Muscle of leg (tissue), 11 donors: Measurements from ENCODE around the gene SLC25A13. TPM values are rescaled to one million over a fixed set of nuclear protein-coding genes. Genes with fewer than 3 reads are reported as not detected.

Experiments used
- DNase-seq: peaks from one replicate; pipeline ENCODE4 v3.0.0; 2013
- H3K27ac ChIP-seq: one replicate; pipeline ENCODE4 v1.5.1; 2013; ENCODE audit warnings: mild to moderate bottlenecking, low read length, control low read depth
- H3K27me3 ChIP-seq: one replicate; pipeline ENCODE4 v1.6.1; 2013; ENCODE audit warnings: low read length; ENCODE audit not compliant: control insufficient read depth, insufficient read depth
- H3K36me3 ChIP-seq: one replicate; pipeline ENCODE4 v1.6.1; 2013; ENCODE audit warnings: low read length; ENCODE audit not compliant: control insufficient read depth, insufficient read depth
- H3K4me1 ChIP-seq: one replicate; pipeline ENCODE4 v1.6.1; 2013; ENCODE audit warnings: low read length; ENCODE audit not compliant: control insufficient read depth, insufficient read depth
- H3K4me3 ChIP-seq: one replicate; pipeline ENCODE4 v1.5.1; 2013; ENCODE audit warnings: low read length, control low read depth
- H3K9me3 ChIP-seq: replicated peaks from 2 replicates; pipeline ENCODE4 v1.6.1; 2013; ENCODE audit warnings: low read depth, low read length; ENCODE audit not compliant: control insufficient read depth
- WGBS: methylation state at CpG from one replicate; pipeline ENCODE4 v1.1.5; 2013; ENCODE audit warnings: missing lambda C conversion rate; ENCODE audit not compliant: insufficient coverage; 5-methylcytosine and 5-hydroxymethylcytosine counted together
- polyA plus RNA-seq, 8 donors: library from polyadenylated mRNA; unstranded; fragments of 120-200 nt; gene quantifications; one replicate each; pipeline versions ENCODE4 v1.2.1 to v1.2.3, GENCODE V29; 2013; ENCODE audit warnings: inconsistent platforms in 1 of 8, low replicate concordance in 1 of 8; ENCODE audit not compliant: insufficient read length in 8 of 8, insufficient read depth in 1 of 8
- total RNA-seq: library from RNA; stranded (reverse); fragments of 120-200 nt; gene quantifications from one replicate; pipeline ENCODE4 v1.2.4, GENCODE V29; 2013

SLC25A13 gene
- total and polyA plus RNA-seq, 9 donors, result 9.4 to 13.8 (median 12.2) TPM

- H3K4me3 ChIP-seq, result no peak overlapping the region
- H3K27me3 ChIP-seq, result no peaks in the 10 kb centered on the region
- H3K36me3 ChIP-seq, result no peaks in the 10 kb centered on the region
- WGBS, result no CpG with 5 or more reads among the region's 2 CpGs
- no peaks in the 10 kb centered on the region for H3K9me3 ChIP-seq
- H3K27ac ChIP-seq, result no peak overlapping the region
- no peak for DNase-seq
- H3K4me1 ChIP-seq, result peaks cover 3% of the 10 kb centered on the region
Measured at GRCh38 chr7:96248405-96248804, 73.5 kb downstream of the SLC25A13 start.

GRCh38 chr7:96246919-96247318 lies 75.0 kb downstream of the SLC25A13 start:
- peaks cover 3% of the 10 kb centered on the region for H3K4me1 ChIP-seq
- WGBS, result no CpG with 5 or more reads among the region's 3 CpGs
- no peaks in the 10 kb centered on the region for H3K36me3 ChIP-seq
- H3K27me3 ChIP-seq, result no peaks in the 10 kb centered on the region
- DNase-seq, result no peak
- H3K27ac ChIP-seq, result no peak overlapping the region
- no peak overlapping the region for H3K4me3 ChIP-seq
- H3K9me3 ChIP-seq, result no peaks in the 10 kb centered on the region

- Histone ChIP-seq H3K27ac (no peak overlapping the region), H3K36me3 (no peaks in the 10 kb centered on the region), H3K4me1 (peaks cover 3% of the 10 kb centered on the region), H3K27me3 (no peaks in the 10 kb centered on the region), H3K4me3 (no peak overlapping the region), H3K9me3 (no peaks in the 10 kb centered on the region)
- WGBS, result no CpG with 5 or more reads among the region's 2 CpGs
- DNase-seq, result peak; percentile 12
Measured at GRCh38 chr7:96244992-96245292, 77.0 kb downstream of the SLC25A13 start.

- no peak for DNase-seq
- Histone ChIP-seq H3K4me1 (peaks cover 3% of the 10 kb centered on the region), H3K4me3 (no peak overlapping the region), H3K36me3 (no peaks in the 10 kb centered on the region), H3K27ac (no peak overlapping the region), H3K27me3 (no peaks in the 10 kb centered on the region), H3K9me3 (no peaks in the 10 kb centered on the region)
- WGBS, result 88% methylated on average over 1 of the region's 6 CpGs
Measured at GRCh38 chr7:96244244-96244991, 77.5 kb downstream of the SLC25A13 start.

GRCh38 chr7:96243241-96243640 lies 78.7 kb downstream of the SLC25A13 start:
- Histone ChIP-seq H3K9me3 (no peaks in the 10 kb centered on the region), H3K4me3 (no peak overlapping the region), H3K27ac (no peak overlapping the region), H3K4me1 (peaks cover 5% of the 10 kb centered on the region), H3K36me3 (no peaks in the 10 kb centered on the region), H3K27me3 (no peaks in the 10 kb centered on the region)
- WGBS, result no CpG with 5 or more reads among the region's 2 CpGs
- no peak for DNase-seq

- no peaks in the 10 kb centered on the region for H3K9me3 ChIP-seq
- H3K4me3 ChIP-seq, result no peak overlapping the region
- peaks cover 8% of the 10 kb centered on the region for H3K4me1 ChIP-seq
- H3K27ac ChIP-seq, result no peak overlapping the region
- 90% methylated on average over 2 of the region's 3 CpGs for WGBS
- no peaks in the 10 kb centered on the region for H3K36me3 ChIP-seq
- H3K27me3 ChIP-seq, result no peaks in the 10 kb centered on the region
- DNase-seq, result no peak
Measured at GRCh38 chr7:96241855-96242254, 80.0 kb downstream of the SLC25A13 start.

- Histone ChIP-seq H3K27me3 (no peaks in the 10 kb centered on the region), H3K9me3 (no peaks in the 10 kb centered on the region), H3K36me3 (no peaks in the 10 kb centered on the region), H3K4me3 (no peak overlapping the region), H3K27ac (no peak overlapping the region), H3K4me1 (peaks cover 17% of the 10 kb centered on the region)
- WGBS, result 100% methylated on average over 1 of the region's 3 CpGs
- no peak for DNase-seq
Measured at GRCh38 chr7:96238976-96239766, 82.7 kb downstream of the SLC25A13 start.

GRCh38 chr7:96238474-96238873 lies 83.4 kb downstream of the SLC25A13 start:
- no peaks in the 10 kb centered on the region for H3K27me3 ChIP-seq
- peak; percentile 9 for DNase-seq
- peaks cover 18% of the 10 kb centered on the region for H3K4me1 ChIP-seq
- peak overlapping the region; percentile 0 for H3K27ac ChIP-seq
- no peak overlapping the region for H3K4me3 ChIP-seq
- H3K9me3 ChIP-seq, result no peaks in the 10 kb centered on the region
- H3K36me3 ChIP-seq, result no peaks in the 10 kb centered on the region
- 40% methylated on average over 1 of the region's 8 CpGs for WGBS

- Histone ChIP-seq H3K36me3 (no peaks in the 10 kb centered on the region), H3K9me3 (no peaks in the 10 kb centered on the region), H3K4me1 (peaks cover 18% of the 10 kb centered on the region), H3K27me3 (no peaks in the 10 kb centered on the region), H3K27ac (peak overlapping the region; percentile 31), H3K4me3 (no peak overlapping the region)
- 91% methylated on average over 1 of the region's 1 CpG for WGBS
- DNase-seq, result no peak
Measured at GRCh38 chr7:96237040-96237439, 84.9 kb downstream of the SLC25A13 start.

- H3K36me3 ChIP-seq, result no peaks in the 10 kb centered on the region
- peak; percentile 79 for DNase-seq
- WGBS, result 100% methylated on average over 1 of the region's 5 CpGs
- no peak overlapping the region for H3K4me3 ChIP-seq
- H3K27me3 ChIP-seq, result no peaks in the 10 kb centered on the region
- H3K4me1 ChIP-seq, result peaks cover 18% of the 10 kb centered on the region
- no peaks in the 10 kb centered on the region for H3K9me3 ChIP-seq
- peak overlapping the region; percentile 45 for H3K27ac ChIP-seq
Measured at GRCh38 chr7:96236198-96237039, 85.5 kb downstream of the SLC25A13 start.
